Central memory CD8-positive, alpha-beta T cell (primary cell): ENCODE data around the gene MADCAM1.

Source experiments
- ATAC-seq: fragments of 150-1000 bp; cut with Tn5 transposase; replicated peaks from 2 replicates; pipeline ENCODE4 v1.10.0; 2022; ENCODE audit warnings: mild to moderate bottlenecking, moderate FRiP score, moderate number of reproducible peaks; ENCODE audit not compliant: poor library complexity, severe bottlenecking; ENCODE audit errors: extremely low read depth
- DNase-seq, 2 donors: peaks; one replicate each; pipeline ENCODE4 v3.0.0; 2021; ENCODE audit warnings: low spot score in 2 of 2
- H3K27ac Mint-ChIP-seq: one replicate; pipeline ENCODE4 v1.8.0; 2022; ENCODE audit warnings: low read depth, mild to moderate bottlenecking, moderate library complexity, mixed read lengths
- H3K27me3 Mint-ChIP-seq: one replicate; pipeline ENCODE4 v1.8.0; 2022; ENCODE audit warnings: mixed read lengths
- H3K36me3 Mint-ChIP-seq: one replicate; pipeline ENCODE4 v1.8.0; 2022; ENCODE audit warnings: mild to moderate bottlenecking, moderate library complexity, mixed read lengths; ENCODE audit not compliant: insufficient read depth
- H3K4me1 Mint-ChIP-seq: one replicate; pipeline ENCODE4 v1.8.0; 2022; ENCODE audit warnings: mixed read lengths
- H3K4me3 Mint-ChIP-seq: one replicate; pipeline ENCODE4 v1.8.0; 2022; ENCODE audit warnings: mild to moderate bottlenecking, moderate library complexity, mixed read lengths
- H3K9me3 Mint-ChIP-seq: one replicate; pipeline ENCODE4 v1.8.0; 2022; ENCODE audit warnings: mixed read lengths

Gene MADCAM1

GRCh38 chr19:538641-539428, 42.5 kb downstream of the MADCAM1 start:
- no peaks in the 10 kb centered on the region for H3K27me3 Mint-ChIP-seq
- ATAC-seq (no peak), DNase-seq (no peak)
- H3K4me1 Mint-ChIP-seq: peaks cover 17% of the 10 kb centered on the region
- H3K4me3 Mint-ChIP-seq: no peak overlapping the region
- peaks cover 19% of the 10 kb centered on the region for H3K36me3 Mint-ChIP-seq
- H3K9me3 Mint-ChIP-seq: no peaks in the 10 kb centered on the region
- H3K27ac Mint-ChIP-seq: peak overlapping the region; percentile 55

DNA sequence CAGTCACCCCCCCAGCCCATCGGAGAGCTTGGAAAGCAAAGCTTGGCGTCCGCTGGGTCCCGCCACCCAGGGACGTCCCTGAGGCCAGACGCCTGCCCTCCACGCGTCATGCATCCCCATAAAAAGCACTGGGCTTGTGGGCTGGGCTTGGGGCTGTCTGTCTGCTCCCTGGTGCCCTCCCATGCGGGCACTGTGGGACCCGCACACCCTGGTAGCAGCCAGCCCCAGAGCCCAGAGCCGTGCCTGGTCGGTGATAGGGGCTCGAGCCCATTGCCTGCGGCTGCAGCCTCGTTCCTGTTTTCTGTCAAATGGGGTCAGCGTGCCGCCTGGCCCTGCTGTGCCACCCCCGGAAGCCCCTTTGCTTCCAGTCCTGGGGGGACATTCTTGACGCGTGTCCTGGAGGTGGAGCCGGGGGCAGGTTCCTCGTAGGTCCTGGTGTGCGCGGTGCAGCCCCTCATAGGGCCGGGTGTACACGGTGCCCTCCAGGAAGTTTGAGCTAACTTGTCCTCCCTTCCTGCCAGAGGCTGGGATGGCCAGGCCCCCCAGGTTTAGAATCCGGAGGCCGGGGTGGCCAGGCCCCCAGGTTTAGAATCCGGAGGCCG, 43.2 kb downstream of the MADCAM1 start:
- H3K27me3 Mint-ChIP-seq: no peaks in the 10 kb centered on the region
- no peak for ATAC-seq
- H3K4me1 Mint-ChIP-seq: peaks cover 24% of the 10 kb centered on the region
- peaks cover 24% of the 10 kb centered on the region for H3K36me3 Mint-ChIP-seq
- peak overlapping the region; percentile 55 for H3K27ac Mint-ChIP-seq
- H3K9me3 Mint-ChIP-seq: no peaks in the 10 kb centered on the region
- no peak for DNase-seq
- no peak overlapping the region for H3K4me3 Mint-ChIP-seq

GRCh38 chr19:540867-541637, 44.8 kb downstream of the MADCAM1 start:
- Mint-ChIP-seq H3K27ac (no peak overlapping the region), H3K9me3 (no peaks in the 10 kb centered on the region), H3K4me1 (peaks cover 27% of the 10 kb centered on the region), H3K36me3 (peaks cover 34% of the 10 kb centered on the region), H3K27me3 (no peaks in the 10 kb centered on the region), H3K4me3 (no peak overlapping the region)
- DNase-seq (no peak), ATAC-seq (no peak)

- H3K36me3 Mint-ChIP-seq: peaks cover 38% of the 10 kb centered on the region
- no peaks in the 10 kb centered on the region for H3K9me3 Mint-ChIP-seq
- peaks cover 27% of the 10 kb centered on the region for H3K4me1 Mint-ChIP-seq
- no peak overlapping the region for H3K4me3 Mint-ChIP-seq
- DNase-seq (no peak), ATAC-seq (no peak)
- no peaks in the 10 kb centered on the region for H3K27me3 Mint-ChIP-seq
- H3K27ac Mint-ChIP-seq: no peak overlapping the region
Measured at GRCh38 chr19:541699-542098, 45.4 kb downstream of the MADCAM1 start.

DNA sequence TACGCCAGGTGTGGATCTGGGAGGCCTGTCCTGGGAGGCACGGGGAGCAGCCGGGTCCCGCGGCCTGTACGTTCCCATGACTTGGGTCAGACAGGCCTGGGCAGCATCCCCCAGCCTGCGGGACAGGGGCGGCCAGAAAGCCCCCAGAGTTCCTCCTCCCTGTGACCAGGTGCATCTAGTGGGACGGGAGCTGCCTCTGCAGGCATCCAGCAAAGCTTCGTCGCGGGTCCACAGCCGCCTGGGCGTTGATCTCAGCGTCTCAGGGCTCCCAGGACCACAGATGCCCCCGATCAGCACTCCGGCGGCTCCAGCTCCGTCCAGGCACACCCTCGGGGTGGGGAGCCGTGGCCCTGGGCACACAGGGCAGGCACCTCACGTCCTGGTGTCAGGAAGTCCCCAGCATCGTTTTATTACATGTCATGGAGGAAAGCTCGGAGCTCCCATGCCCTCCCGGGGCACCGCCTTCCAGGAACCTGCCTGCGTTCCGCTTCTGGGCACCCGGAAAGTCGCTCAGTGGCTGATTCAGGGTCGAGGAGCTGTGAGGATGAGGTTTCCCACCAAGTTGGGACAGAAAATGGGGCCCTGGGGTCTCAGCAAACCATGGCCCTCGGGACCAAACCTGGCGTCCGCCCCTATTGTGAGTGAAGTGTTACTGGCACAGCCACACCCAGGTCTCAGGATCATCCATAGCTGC, 46.0 kb downstream of the MADCAM1 start:
- H3K4me3 Mint-ChIP-seq: no peak overlapping the region
- peaks cover 38% of the 10 kb centered on the region for H3K36me3 Mint-ChIP-seq

GRCh38 chr19:543910-544608, 47.8 kb downstream of the MADCAM1 start, which contains the start of gene GZMM:
Gene GZMM (plus strand): TSS chr19:544053. CDS start chr19:544072, 19 bp downstream.
- DNase-seq (peak; percentile 73 to 88), ATAC-seq (peak; percentile 95)
- Mint-ChIP-seq H3K4me3 (peak within 1 kb of the TSS; percentile 95), H3K9me3 (no peaks in the 10 kb centered on the region), H3K36me3 (peaks cover 38% of the 10 kb centered on the region), H3K27ac (peak within 1 kb of the TSS; percentile 94), H3K4me1 (peaks cover 28% of the 10 kb centered on the region), H3K27me3 (no peaks in the 10 kb centered on the region)

More for the DNA sequence above, 46.0 kb downstream of the MADCAM1 start:
- Mint-ChIP-seq H3K27me3 (no peaks in the 10 kb centered on the region), H3K9me3 (no peaks in the 10 kb centered on the region), H3K27ac (peak overlapping the region; percentile 94), H3K4me1 (peaks cover 27% of the 10 kb centered on the region)
- ATAC-seq (no peak), DNase-seq (no peak)

GRCh38 chr19:547117-547516, 50.8 kb downstream of the MADCAM1 start:
- H3K27ac Mint-ChIP-seq: no peak overlapping the region
- peaks cover 33% of the 10 kb centered on the region for H3K4me1 Mint-ChIP-seq
- no peak overlapping the region for H3K4me3 Mint-ChIP-seq
- no peaks in the 10 kb centered on the region for H3K27me3 Mint-ChIP-seq
- no peaks in the 10 kb centered on the region for H3K9me3 Mint-ChIP-seq
- DNase-seq (no peak), ATAC-seq (no peak)
- H3K36me3 Mint-ChIP-seq: peaks cover 33% of the 10 kb centered on the region

GRCh38 chr19:547836-548720, 51.8 kb downstream of the MADCAM1 start:
- H3K27ac Mint-ChIP-seq: peak overlapping the region; percentile 68
- H3K4me3 Mint-ChIP-seq: no peak overlapping the region
- H3K36me3 Mint-ChIP-seq: peaks cover 33% of the 10 kb centered on the region

DNA sequence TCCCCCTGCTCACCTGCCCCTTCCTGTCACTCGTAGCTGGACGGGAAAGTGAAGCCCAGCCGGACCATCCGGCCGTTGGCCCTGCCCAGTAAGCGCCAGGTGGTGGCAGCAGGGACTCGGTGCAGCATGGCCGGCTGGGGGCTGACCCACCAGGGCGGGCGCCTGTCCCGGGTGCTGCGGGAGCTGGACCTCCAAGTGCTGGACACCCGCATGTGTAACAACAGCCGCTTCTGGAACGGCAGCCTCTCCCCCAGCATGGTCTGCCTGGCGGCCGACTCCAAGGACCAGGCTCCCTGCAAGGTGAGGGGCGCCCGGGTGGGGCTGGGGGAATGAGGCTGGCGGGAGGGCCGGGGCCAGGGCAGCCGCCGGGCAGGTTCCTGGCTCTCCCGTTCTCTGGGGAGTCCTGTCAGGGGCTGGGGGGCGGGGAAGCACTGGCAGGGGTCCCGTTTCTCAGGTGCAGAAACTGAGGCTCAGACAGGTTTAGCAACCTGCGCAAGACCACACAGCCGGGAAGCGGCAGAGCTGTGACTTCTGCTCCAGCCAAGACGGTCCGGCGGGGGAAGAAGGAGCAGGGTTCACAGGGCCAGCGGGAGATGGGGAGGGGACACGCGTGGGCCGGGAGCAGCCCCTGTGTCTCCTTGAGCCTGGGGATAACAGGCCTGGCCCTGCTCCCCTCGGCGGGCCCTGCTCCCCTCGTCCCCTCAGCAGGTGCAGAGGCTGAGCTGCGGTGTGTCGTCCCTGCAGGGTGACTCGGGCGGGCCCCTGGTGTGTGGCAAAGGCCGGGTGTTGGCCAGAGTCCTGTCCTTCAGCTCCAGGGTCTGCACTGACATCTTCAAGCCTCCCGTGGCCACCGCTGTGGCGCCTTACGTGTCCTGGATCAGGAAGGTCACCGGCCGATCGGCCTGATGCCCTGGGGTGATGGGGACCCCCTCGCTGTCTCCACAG, 52.9 kb downstream of the MADCAM1 start:
- ATAC-seq (no peak), DNase-seq (no peak)
- Mint-ChIP-seq H3K4me1 (peaks cover 22% of the 10 kb centered on the region), H3K4me3 (no peak overlapping the region), H3K27me3 (no peaks in the 10 kb centered on the region), H3K36me3 (peaks cover 22% of the 10 kb centered on the region), H3K9me3 (no peaks in the 10 kb centered on the region), H3K27ac (no peak overlapping the region)

More at GRCh38 chr19:547836-548720, 51.8 kb downstream of the MADCAM1 start:
- H3K9me3 Mint-ChIP-seq: no peaks in the 10 kb centered on the region
- ATAC-seq: no peak
- peaks cover 32% of the 10 kb centered on the region for H3K4me1 Mint-ChIP-seq
- H3K27me3 Mint-ChIP-seq: no peaks in the 10 kb centered on the region
- DNase-seq: no peak

GRCh38 chr19:554817-555216, 58.5 kb downstream of the MADCAM1 start:
- no peaks in the 10 kb centered on the region for H3K36me3 Mint-ChIP-seq
- H3K27me3 Mint-ChIP-seq: no peaks in the 10 kb centered on the region
- H3K27ac Mint-ChIP-seq: no peak overlapping the region
- no peaks in the 10 kb centered on the region for H3K9me3 Mint-ChIP-seq
- H3K4me1 Mint-ChIP-seq: peaks cover 5% of the 10 kb centered on the region
- DNase-seq (no peak), ATAC-seq (no peak)
- H3K4me3 Mint-ChIP-seq: no peak overlapping the region
